HTERT RPE-1 (cell line): Measurements from ENCODE around the gene DSE.

Source experiments
- in situ Hi-C: fragments of 300-500 bp; cut with MboI; formaldehyde crosslinking; loops from 4 replicates; pipeline ENCODE4 v1.14.3; 2020; ENCODE audit warnings: low sequenced_read_pairs

Gene DSE

DNA sequence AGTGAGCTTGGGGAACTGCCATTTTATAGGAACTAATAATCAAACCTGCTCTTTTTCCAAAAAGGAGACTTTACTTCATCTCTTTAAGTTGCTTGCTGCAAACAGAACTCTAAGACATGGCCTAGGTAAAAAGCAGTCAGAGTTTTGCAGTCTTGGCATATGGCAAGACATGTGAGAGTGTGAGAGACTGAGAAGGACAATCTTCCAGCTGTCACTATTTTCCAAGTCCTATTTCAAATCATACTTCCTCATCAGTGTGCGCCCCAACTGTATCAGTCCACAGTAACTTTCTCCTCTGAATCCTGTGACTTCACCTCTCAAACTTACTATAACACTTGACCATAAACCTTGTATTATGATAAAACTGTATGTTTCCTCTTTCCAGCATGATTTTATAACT, 100.8 kb downstream of the DSE start:
- in situ Hi-C loops: no loop called here

DNA sequence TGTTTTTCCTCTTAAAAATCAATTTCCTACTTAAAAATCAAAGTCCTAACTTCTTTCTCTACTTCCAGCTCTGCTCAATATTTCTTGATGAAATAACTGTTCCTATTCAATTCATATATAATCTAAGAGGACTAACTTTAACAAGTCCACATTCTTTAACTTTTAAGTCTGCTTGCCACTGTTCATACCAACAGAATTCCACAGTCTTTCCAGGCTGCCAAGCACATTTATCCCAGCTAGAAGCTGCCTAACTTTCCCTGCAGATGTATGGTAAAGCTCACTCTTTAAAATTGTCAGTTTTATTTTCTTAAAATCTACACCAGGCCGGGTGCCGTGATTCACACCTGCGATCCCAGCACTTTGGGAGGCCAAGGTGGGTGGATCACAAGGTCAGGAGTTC, 102.0 kb downstream of the DSE start:
- in situ Hi-C loops: no loop called here

DNA sequence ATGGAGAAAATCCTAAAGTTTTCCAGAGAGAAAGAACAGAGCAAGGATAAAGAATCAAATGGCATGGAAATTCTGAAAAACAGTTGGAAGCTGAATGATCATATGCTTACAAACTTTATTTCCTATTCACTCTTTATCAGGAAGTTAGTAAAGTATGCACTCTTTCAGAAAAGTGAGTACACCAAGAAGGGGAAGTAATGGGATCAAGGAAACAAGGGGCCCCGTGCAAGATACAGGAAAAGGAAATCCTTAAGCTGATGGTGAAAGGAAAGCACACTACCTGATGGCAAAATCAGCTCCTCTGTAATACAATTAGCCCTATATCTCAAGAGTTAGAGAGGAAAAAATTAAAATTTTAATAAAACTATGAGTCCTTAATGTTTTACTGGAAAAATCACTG, 104.4 kb downstream of the DSE start:
- in situ Hi-C loops: no loop called here

DNA sequence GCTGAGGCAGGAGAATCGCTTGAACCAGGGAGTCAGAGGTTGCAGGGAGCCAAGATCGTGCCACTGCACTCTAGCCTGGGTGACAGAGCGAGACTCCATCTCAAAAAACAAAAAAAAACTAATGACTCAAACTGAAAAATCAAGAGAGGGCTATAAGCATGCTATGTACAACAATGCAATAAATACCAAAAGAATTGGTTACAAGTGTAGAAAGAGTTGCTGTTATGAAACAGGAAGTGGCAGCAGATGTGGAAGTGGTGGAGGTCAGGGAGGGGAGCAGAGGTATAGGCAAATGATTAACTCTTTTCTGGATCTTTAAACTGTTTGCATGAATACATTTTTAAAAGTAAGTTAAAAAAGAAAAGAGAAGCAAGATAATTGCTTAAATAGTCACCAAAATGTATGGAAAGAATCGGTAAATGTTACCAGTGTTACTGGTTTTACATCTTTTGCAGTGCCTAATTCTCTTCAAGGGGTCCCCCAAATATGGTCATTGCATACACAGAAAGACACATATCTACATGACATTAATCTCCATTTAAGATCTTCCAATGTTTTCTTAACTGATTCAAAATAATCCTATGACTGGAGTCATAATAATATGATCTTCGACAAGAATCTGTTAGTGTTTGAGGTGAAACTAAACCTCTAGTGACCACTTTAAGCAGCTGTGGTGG, 105.4 kb downstream of the DSE start:
- in situ Hi-C loops: no loop called here

DNA sequence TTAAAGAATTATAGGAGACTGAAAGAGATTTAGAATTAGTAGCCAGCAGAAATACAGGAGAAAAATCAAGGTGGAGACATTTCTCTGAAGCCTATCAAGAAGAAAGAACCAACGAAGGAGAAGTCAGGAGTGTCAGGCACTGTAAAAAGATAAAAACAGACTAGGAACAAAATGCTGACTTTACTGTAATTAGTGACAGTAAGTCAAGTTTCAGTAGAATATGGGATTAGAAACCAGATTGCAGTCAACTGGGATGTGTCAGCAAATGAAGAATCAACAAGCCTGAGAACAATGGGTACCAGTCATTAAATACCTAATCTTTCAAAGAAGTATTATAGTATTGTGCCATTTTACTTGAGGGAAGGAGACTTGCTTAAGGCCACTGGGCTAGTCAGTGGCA, 112.0 kb downstream of the DSE start:
- in situ Hi-C loops: no loop called here

DNA sequence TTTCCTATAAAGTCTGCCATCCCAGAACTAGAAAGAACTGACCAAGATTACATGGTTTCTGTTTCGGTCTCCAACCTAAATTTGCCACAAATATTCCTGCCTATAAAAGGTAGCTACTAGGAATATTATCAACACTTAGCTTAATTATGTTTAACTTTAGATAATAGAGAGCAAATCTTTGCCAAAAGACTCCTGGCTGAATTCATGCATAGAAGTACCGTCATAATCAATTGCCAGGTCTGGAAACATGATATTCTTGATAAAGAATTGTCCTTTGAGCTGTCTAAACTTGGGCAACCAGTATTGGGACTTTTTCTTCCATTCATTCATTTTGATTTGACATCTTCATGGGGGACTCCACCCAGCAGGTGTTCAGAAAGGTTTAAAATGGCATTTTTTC, 112.9 kb downstream of the DSE start:
- in situ Hi-C loops: no loop called here

DNA sequence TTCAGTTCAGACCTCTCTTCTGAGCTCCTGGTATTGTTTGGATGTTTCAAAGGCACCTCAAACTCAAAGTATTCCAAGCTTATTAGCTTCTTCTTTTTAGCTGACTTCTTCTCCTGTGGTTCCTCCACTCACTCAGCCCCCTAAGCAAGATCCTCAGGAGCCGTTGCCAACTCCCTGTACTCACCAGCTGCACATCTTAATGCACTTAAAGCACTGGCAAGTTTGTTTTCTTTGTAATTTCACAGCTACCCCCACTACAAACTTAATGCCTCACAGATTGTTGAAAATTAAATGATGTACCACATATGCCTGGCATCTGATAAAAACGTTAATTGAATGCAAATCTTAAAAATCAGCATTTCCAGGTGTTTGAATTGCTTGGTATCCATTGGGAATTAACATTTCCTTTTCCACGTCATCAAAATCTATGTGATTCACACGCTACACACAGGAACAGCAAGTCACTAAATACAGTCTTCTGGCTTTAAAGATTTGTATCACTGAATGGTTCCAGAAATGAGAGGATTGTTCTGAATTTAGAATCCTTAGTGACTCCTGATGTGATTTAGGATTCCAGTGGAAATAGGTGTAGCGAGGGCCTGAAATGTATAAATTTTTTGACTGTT, 114.9 kb downstream of the DSE start:
- in situ Hi-C loops: no loop called here

DNA sequence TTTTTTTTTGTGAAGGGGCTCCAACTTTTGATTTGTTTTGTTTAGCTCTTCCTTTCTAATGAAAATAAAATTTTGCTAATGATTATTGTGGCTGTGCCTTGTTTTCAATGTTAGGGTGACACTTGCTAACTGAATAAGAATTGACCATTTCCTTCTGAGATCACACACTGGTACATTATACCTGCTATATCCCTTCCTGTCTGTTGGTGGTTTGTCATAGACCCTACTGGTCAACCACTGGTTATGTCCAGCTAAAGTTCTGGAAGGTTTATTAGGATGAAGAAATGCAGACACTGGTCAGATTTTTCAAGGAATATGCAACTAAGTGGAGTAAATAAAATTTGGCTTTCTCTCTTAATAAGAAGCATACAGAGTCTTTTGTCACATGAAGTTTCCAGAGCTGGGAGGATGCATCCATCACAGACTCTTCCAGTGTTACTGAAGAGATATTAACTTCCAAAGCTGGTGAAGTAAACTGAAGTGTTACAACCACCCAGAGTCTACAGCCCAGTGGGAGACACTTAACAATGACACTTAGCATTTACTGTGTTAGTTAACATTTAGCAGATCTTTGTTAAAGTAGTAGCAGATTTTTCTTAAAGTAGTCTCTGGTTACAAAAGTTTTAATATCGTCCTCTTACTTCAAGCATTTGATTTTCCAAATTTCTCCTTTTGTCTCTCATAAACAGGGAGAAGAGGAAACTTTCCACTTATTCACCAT, 121.0 kb downstream of the DSE start:
- in situ Hi-C loops: no loop called here

DNA sequence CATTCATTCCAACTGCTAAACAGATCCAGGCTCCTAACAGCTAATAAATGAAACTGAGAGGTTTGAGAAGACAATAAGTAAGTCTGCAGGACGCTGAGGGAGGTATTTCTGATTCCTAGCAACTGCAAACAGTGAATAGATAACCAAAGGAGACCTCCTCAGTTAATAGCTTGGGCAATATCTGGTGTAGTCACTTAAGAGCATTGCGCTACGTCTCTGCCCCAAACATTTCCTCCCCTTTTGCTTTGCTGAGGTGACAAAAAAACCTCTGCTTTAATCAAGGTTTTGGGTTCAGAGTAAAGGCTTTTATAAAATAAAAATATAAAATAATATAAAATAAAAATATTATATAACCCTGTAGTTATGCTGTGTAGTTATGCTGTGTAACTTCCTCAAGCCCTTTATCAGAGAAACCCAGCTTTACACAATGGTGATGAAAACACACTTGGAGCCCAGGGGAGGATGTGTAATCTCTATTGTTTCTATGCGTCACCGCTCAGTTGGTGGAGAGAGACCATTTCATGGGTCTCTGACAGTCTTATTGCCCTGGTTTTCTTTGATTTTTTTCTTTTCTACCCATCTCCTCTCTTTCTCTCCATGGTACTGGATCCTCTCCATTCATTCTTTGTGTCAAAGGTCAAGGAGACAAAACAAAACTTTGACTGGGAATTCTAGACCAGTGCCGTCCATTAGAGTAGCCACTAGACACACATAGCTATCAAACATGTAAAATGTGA, 121.8 kb downstream of the DSE start:
- in situ Hi-C loops: no loop called here
